ENCODE results near the gene MEGF9.

- no peak for TF ChIP-seq CTCF (IDR thresholded peaks at IDR 0.05; ENCODE audit: low read depth, low read length, poor library complexity, severe bottlenecking)
- no peak for TF ChIP-seq EZH2phosphoT487 (IDR thresholded peaks at IDR 0.05; ENCODE audit: borderline replicate concordance, low read length)
Observed at GRCh38 chr9:120636194-120636957, 77.9 kb downstream of the MEGF9 start.

Measured in DOHH2 (cell line).